ENCODE results near the gene TMEM237.

GRCh38 chr2:201628545-201628944, 14.8 kb downstream of the TMEM237 start:
- TF ChIP-seq CTCF (IDR thresholded peaks at IDR 0.05) (no peak), POLR2A (IDR thresholded peaks at IDR 0.05) (no peak), EP300 (IDR thresholded peaks at IDR 0.05) (no peak)

Data from sigmoid colon (tissue), 4 donors.